Islet precursor cell (in vitro differentiated cells): ENCODE results near the gene RNF26.

Experiments
- DNase-seq: peaks from one replicate; pipeline ENCODE4 v3.0.0-alpha.2; 2018

The RNF26 gene

DNA sequence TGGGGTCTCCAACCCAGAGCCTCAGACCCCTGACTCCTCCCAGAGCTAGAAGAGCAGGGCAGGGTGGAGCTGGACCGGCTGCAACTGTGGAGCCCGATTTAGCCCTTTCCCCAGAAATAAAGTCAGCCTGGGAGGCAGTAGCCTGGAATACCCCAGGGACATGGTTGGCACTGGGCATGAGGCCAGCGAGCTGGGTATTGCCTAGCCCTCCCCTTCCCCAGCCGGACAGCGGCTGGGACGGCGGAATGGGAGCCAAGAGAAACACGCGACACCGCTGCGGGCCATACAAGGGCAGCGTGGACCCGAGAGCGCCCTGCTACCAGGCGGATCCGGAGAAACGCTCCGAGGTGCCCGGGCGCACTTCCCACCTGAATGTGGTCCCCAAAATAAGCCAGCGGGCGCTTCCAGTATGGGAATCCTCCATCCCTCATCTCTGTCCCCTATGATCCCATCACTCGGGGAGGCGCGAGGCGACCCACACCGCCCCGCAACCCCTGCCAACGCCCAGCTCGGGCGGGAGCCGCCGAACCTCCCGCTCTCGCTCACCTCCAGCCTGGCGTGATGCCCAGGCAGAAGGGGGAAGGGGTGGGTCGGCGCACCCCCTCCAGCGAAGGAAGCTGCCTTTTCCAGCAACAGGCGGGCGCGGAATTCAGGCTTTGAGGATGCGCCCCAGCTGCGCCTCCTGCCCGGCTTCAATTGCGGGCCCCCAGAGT is 18.2 kb upstream of the RNF26 start:
- DNase-seq: peak; percentile 64

DNA sequence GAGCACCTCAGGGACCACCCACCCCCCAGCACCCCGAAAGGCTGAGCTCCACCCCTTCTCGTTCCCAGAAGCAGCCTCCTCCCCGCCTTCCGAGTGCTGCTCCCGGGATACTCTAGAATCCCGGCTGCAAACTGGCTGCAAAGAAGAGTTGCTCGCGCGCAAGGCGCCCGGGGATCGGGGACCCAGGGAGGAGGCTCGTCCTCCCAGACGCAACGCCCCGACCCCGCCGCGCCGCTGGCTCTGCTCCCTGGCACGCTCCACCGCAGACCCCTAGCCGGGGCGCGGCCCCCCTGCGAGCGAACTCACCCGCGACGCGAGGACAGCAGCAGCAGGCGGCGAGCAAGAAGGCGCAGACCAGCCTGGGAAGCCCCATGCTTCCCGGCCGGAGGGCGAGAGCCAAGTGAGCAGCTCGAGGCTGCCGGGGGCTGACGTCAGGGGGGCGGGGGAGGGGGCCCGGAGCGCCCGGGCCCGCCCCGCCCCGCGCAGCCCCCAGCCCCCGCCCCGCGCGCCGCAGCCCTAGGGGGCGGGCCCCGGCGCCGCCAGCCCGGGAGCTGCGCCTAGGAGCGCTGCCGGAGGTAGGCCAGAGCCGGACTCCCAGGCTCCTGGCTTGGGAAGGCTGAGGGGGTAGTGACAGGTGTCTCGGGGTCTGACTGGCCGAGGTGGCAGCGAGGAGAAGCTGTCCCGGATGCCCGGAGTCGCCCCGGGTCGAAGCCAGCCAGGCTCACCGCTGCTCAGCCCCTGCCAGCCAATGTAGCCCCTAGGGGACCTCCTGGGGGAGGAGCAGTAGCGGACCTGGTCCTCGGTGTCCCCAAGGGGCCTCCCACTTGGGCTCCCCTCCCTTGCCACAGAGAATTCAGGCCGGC is 17.4 kb upstream of the RNF26 start, which contains the start of gene MCAM:
Gene MCAM (minus strand): TSS at position 402 of the 863 bp plus-strand sequence. CDS start 29 bp downstream, at position 373.
- peak; percentile 88 for DNase-seq

DNA sequence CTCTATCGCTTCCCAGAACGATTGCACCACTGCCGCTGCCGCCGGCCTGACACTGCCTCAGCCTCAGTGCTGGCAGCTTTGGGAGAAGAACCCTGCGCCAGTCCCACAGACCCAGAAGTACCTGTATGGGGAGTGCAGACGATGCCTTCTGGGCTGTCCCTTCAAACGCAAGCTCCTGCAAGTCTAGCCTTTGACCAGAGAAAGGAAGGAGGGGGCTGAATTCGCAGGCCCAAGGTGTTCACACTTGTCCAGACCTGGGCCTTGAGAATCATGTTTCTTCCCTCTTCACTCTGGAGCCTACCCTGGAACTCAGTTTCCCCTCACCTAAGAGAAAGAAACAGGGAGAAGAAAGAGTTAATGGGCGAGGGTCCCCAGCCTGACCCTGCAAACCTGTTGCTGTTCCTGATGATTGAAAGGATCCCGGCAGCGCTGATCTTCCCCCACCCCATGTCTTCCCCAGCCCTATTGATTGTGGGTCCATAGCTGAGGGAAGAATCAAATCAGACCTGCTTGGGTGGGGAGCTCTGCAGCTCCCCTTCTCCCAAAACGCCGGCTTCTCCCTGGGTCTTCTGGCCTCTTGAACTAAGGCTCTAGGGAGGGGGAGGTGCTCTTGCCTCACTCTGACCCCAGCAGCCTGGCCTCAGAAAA is 16.6 kb upstream of the RNF26 start:
- no peak for DNase-seq

DNA sequence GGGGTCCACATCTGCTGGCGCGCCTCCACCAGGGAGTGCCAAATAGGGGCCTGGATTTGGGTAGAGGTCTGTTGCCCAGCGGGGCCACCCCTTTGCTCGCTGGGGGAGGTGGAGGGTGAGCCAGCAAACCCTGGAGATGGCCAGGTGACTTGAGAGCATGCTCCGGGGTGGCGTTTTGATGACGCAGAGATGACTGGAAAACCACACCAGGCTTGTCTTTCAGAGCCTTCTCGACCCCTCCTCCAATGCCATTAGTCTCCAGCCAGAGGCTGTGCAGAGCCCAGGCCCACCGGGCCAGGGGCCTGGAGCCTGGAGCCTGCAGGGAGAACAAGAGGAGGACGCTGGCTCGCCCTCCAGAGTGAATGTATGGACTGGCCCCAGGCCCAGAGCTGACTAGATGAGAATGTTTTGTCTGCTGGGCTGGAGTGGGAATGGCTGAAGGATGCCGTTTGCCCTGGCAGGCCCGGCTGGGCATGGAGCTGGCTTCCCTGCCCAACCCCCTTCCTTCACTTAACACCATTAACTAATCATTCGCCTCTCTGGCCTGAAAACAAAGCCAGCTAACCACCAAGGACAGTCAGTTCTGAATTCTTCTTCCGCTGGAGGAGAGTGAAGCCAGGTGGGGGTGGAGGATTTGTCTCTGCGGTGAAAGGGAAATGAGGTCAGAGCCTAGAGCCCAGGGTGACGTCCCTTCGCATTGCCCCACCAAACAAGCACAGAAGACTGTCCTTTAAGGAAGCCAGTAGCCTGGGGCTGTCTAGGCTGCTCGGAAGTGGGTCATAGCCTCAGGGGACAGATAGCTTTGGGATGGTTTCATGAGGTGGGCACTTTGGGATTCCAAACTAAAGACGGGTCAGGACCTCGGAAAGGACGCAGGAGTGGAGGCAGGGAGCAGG is 15.8 kb upstream of the RNF26 start:
- peak; percentile 96 for DNase-seq

DNA sequence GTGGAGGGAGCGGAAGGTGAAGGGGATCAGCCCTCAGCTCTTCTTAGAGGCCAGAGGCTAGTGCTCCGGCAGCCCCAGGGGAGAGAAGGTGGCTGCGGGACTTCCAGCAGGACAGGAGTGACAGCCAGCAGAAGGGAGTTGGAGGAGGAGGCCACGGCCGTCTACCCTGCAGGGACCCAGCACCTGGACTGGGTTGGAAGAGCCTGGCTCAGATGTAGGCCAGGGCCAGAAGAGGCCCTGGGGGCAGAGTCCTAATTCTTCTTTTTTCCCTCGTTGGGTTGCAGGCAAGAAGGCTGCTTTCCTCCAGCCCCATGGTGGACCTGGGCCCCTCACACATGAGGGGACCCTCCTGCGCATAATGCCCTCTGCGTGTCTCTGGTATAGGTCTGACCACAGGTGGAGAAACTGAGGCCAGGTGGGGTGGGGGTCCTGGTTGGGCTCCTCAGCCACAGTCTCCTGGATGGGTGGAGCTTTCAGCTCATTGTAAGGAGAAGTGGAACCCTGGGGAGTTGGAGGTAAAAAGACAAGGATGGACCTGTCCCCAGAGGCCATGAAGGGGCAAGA is 15.1 kb upstream of the RNF26 start:
- no peak for DNase-seq

DNA sequence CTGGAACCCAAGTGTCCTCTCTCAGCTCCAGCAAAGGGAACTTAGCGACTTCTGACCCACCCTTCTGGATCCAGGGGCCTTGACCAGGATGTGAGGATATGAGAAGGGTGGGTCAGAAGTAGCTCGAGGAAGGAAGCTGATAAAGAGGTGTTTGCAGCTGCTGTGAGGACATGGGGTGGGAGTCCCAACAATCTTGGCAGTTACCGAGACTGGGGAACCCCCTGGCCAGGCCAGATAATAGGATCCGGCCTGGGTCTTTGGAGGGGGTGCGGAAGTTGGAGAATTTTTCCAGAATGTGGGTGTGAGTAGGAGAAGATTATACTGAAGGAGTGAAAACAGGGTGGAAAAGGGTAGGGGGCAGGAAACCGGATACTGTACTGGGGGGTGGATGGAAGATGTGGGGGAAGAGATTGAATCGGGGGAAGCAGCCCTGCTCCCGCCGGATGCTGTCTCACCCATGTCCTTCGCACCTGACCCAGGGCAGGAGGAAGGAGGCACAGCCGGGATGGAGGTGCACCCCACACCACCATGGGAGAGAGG is 14.6 kb upstream of the RNF26 start:
- no peak for DNase-seq

DNA sequence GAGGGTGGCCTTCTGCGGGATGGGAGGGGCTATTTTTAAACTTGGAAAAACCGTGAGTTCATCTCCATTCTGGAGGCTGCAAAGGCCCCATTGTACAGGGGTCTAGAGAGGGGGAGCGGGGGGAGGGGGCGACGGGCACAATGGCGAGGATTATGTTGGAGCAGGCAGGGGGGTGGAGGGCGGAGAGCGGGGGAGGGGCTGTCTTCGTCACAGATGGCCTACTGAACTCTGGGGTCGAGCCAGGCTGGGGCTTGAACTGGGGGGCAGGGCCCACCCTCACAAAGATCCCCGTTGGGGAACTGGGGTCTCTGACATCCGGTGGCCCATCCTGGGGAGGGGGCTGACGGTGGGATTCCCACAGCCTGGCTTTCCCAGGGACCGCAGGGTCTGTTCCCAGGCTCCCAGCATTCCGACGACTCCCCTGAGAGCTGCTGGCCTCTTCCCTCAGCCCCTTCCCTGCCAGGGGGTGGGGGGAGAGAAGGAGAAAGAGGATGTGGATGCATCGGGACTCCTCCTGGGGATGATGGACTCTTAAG is 14.0 kb upstream of the RNF26 start:
- DNase-seq: peak; percentile 81

DNA sequence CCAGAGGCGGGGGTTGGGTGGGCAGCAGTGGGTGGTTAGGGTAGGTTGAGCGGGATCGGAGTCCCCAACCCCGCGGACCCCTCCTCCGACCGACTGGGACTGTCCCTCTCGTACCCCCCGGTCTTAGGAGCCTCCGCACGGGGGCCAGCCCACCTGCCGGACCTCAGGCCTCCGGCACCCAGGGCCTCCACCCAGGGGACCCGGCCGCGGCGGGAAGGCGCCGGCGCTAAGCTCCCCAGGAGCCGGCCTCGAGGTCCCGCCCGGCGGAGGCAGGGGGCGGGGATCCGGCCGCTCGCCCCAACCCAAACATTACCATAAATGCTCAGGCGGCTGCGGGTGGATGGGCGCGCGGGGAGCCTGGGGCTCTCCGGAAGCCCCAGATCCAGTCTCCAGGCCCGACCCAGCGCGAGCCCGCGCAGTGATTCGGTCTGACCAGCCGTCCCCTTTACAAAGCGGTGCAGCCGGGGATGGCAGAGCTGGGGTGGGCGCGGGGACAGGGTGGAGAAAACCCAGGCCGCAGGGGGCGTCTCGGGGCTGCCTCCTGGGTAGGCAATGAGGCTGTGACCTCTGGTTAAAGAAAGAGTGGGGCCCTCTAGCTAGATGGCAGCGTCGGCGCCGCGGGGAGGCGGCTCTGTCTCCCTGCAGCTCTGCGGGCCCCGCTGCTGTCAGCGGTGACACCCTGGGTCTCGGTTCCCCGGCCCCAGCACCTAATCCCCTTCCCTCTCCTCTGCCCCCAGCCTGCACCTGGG is 13.4 kb upstream of the RNF26 start:
- DNase-seq: peak; percentile 88

DNA sequence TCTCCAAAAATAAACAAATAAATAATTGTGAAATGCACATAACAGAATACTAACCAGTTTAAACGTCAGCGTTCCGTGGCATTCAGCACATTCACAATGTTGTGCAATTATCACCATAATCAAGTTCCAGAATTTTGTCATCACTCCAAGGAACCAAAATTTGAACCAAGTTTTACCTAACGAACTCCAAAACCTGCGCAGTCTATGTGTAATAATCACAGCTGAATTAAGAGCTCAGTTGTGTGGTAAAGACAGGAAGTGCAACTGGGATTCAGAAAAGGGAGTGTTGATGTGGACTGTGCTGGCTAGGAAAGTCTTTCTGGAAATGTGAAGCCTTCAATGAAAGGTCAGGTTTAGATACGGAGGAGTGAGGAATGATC is 12.0 kb upstream of the RNF26 start:
- no peak for DNase-seq

DNA sequence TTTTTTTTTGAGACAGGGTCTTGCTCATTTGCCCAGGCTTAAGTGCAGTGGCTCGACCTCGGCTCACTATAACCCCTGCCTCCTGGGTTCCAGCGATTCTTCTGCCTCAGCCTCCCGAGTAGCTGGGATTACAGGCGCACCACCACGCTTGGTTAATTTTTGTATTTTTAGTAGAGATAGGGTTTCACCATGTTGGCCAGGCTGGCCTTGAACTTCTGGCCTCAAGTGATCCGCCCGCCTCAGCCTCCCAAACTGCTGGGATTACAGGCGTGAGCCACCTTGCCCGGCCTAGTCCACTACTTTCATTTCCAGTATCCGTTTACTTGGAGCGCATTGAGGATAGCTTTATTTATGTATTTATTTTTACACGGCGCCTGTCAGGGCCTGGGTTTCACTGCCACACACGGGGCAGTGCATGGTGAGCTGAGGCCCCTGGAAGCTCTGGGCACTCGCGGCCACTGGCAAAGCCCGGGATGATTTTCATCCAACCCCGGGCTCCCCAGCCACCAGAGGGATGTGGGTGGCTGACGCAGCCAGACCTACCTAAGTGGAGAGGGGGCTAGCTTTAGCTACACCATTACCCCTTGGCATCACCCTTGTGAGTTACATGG is 11.3 kb upstream of the RNF26 start:
- DNase-seq: no peak

DNA sequence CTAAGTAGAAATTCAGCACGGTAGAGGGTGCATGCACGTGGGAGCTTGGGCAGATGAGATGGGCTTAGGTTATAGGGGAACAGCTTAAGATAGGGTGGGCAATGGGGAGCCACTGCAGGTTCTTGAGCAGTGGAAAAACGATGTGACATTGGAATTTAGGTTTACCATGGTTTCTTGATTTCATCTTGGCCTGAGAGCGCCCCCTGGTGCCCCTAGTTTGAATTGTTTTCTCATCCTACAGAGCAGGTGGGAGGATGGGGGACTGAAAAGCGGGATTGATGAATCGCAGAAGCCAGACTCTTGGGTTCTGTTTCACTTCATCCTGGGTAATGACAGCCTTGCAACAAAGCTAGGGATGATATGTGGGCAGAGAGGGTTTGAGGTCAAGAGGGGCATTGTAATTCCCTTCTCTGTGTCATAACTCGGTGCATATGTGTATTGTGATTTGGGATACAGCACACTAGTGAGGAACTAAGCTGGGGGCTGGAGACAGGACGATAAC is 10.7 kb upstream of the RNF26 start:
- DNase-seq: peak; percentile 88

DNA sequence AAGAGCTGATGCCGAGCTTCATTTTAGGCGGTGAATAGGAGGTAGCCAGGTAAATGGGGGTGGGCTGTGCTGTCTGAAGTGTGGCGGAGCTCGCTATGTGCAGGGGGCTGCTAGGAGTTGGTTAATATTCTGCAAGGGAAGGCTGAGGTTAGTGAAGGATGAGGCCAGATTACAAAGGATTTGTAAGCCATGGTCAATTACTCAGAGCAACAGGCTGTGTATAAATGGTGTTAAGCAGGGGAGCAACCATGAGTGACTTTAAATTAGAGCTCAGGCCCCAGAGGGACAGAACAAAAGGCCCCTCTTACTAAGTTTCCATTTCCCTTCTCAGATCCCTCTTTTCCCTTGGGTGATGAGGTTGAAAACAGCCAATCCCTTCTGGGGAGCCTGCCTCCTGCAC is 10.1 kb upstream of the RNF26 start:
- no peak for DNase-seq

DNA sequence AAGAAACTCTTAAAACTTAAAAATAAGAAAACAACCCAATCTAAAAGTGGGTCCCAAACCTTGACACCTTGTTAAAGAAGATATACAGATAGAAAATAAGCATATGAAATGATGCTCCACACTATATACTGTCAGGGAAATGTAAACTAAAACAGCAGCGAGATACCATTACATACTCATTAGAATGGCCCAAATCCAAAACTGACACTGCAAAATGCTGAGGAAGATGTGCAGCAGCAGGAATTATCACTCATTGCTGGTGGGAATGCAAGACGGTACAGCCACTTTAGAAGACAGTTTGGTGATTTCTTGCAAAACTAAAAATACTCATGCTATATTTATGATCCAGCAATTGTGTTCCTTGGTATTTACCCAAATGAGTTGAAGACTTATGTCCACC is 5.0 kb upstream of the RNF26 start:
- DNase-seq: no peak

DNA sequence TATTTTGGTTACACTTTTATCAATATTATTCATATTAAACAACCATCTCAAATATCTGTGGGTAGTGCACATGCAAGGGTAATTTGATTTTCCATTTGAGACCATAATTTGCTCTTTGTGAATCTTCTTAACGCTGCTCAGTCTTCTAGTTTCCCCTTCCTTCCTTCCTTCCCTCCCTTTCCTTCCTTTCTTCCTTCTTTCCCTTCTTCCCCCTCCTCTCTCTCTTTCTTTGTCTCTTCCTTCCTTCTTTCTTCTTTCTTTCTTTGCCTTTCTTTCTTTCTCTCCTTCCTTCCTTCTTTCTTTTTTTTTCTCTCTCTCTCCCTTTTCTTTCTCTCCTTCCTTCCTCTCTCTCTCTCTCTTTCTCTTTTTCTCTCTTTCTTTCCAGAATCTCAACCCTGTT is 4.1 kb upstream of the RNF26 start:
- no peak for DNase-seq

DNA sequence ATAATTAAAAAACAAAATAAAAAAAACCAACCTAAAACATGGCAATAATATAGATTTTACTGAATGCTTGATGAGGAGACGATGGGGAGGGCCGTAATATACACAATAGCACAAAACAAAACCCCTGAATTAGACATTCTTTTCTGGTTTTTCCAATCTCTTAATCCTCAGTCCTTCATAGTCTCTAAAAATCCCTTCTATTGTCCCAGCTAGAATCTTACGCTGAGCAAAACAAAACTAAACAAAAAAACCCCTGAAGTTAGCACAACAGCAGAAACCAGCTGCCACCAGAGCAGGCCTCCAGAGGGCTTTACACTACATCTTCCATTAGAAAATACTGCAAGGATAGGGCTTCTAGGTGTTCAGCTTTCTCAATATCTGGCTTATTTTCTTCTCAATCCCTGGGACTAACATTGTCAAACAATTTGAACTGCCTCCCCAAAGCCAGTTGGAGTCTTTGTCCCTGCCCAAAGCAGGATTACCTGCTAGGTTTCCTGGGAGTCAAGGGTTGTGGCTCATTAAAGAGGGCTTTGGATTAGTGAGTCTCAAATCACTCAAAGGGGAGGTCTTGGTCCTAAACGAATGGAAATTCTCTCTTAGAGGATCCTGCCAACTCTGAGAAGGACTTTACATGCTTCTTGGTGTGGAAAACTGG is 2.1 kb upstream of the RNF26 start:
- DNase-seq: no peak

DNA sequence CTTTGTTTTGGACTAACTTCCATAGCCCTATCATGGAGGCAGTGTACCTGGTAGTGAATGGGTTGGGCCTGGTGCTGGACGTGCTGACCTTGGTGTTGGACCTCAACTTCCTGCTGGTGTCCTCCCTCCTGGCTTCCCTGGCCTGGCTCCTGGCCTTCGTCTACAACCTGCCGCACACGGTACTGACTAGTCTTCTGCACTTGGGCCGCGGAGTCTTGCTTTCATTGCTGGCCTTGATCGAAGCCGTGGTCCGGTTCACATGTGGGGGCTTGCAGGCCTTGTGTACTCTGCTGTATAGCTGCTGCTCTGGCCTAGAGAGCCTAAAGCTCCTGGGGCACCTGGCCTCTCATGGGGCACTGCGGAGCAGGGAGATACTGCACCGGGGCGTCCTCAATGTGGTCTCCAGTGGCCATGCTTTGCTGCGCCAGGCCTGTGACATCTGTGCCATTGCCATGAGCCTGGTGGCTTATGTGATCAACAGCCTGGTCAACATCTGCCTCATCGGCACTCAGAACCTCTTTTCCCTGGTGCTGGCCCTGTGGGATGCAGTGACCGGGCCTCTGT is 846 bp downstream of the RNF26 start:
- DNase-seq: no peak

DNA sequence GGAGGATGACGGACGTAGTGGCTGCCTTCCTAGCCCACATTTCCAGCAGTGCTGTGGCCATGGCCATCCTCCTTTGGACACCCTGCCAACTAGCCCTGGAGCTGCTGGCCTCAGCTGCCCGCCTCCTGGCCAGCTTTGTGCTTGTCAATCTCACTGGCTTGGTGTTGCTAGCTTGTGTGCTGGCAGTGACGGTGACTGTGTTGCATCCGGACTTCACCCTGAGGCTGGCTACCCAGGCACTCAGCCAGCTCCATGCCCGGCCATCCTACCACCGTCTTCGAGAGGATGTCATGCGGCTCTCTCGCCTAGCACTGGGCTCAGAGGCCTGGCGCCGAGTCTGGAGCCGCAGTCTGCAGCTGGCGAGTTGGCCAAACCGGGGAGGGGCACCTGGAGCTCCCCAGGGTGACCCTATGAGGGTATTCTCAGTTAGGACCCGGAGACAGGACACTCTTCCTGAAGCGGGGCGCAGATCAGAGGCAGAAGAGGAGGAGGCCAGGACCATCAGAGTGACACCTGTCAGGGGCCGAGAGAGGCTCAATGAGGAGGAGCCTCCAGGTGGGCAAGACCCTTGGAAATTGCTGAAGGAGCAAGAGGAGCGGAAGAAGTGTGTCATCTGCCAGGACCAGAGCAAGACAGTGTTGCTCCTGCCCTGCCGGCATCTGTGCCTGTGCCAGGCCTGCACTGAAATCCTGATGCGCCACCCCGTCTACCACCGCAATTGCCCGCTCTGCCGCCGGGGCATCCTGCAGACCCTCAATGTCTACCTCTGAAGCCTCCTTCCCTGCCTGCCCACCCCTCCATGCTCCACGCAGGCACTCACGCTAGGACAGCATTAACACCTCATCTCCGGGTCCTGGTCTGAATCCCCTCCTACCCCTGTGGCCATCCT is 1.6 kb downstream of the RNF26 start:
- no peak for DNase-seq

DNA sequence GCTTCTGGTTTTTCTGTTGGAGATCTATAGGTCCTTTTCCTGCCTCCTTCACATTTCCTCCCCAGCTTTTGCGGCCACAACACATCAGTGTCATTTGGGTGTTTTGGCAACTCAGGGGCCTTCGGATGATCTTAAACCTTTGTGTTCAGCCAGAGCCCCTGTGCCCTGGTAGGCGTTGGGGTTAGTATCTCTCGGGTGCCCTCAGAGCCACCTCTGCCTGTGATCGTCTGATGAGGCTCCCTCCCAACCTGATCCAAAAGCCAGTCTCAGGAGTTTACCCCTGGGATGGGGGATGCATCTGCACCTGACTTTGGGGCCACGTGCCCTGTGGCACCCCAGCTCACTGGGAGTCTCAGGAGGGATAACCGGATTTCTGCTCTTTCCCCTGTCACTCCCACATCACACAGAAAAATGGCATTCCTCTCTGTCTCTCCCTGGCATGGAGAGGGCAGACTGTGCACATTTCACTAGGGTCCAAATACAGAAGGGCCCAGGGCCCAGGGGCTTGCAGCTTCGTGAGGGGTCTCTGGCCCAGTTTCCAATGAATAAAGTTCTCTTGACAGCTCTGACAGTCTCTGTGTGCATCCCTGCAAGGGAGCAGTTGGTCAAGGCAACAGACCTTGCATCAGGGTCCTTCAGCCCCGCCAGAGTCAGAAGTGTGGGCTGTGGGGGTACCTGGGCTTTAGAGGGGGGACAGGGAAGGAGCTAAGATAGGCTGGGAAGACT is 2.6 kb downstream of the RNF26 start:
- DNase-seq: no peak
